Ishikawa (cell line): ENCODE measurements around the gene KDM5A.

ENCODE experiments used
- CEBPB ChIP-seq: IDR thresholded peaks from 2 replicates; pipeline ENCODE4 v1.6.1; 2012
- CREB1 ChIP-seq: IDR thresholded peaks from 2 replicates; pipeline ENCODE4 v1.6.1; 2012; ENCODE audit warnings: low read depth
- EGR1 ChIP-seq: IDR thresholded peaks from 2 replicates; pipeline ENCODE4 v1.6.1; 2012
- EP300 ChIP-seq: IDR thresholded peaks from 2 replicates; pipeline ENCODE4 v1.6.1; 2012; ENCODE audit warnings: borderline replicate concordance
- FOXM1 ChIP-seq: IDR thresholded peaks from 2 replicates; pipeline ENCODE4 v1.6.1; 2012; ENCODE audit warnings: low read depth, borderline replicate concordance
- NFIC ChIP-seq: IDR thresholded peaks from 2 replicates; pipeline ENCODE4 v1.6.1; 2012
- RAD21 ChIP-seq: IDR thresholded peaks from 2 replicates; pipeline ENCODE4 v1.6.1; 2012; ENCODE audit warnings: low read depth
- TAF1 ChIP-seq: IDR thresholded peaks from 2 replicates; pipeline ENCODE4 v1.6.1; 2012; ENCODE audit warnings: low read depth, mild to moderate bottlenecking
- TCF12 ChIP-seq: IDR thresholded peaks from 2 replicates; pipeline ENCODE4 v1.6.1; 2012; ENCODE audit warnings: low read depth
- TEAD4 ChIP-seq: IDR thresholded peaks from 2 replicates; pipeline ENCODE4 v1.6.1; 2012
- YY1 ChIP-seq: IDR thresholded peaks from 2 replicates; pipeline ENCODE4 v1.6.1; 2012; ENCODE audit warnings: low read depth
- ZBTB7A ChIP-seq: IDR thresholded peaks from 2 replicates; pipeline ENCODE4 v1.6.1; 2012; ENCODE audit warnings: low read depth
- TF ChIP-seq, protein P1 (sequence below): IDR thresholded peaks from 2 replicates; pipeline ENCODE4 v1.6.1; 2012
- TF ChIP-seq, protein P2 (sequence below): IDR thresholded peaks from 2 replicates; pipeline ENCODE4 v1.6.1; 2012
- TF ChIP-seq, protein P3 (sequence below): IDR thresholded peaks from 2 replicates; pipeline ENCODE4 v1.6.1; 2012; ENCODE audit warnings: low read depth, mild to moderate bottlenecking

KDM5A gene

DNA sequence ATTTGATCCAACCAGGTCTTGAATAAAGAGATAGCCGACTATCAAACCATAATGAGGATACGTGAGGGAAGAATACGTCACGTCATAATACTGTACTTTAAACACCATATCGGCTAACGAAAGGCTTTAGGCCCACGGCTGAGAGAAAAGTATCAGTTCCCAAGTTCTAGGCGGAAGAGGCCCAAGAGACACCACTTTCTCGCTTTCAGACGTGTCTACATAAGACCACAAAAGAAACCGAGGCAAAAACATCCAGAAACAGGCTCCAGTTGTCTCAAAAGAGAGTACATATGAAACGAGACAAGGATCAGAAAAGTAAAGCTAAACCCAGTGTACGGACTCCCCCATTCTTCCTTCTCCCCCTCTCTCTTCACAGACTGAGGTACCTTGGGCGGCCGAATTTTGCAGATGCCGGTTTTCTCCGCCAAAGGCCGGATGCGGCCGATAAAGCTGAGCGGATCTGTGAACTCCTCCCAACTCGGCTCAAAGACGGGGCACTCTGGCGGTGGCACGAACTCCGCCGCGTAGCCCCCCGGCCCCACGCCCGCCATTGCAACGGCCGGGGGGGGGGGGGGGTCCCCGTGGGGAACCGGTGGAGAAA, 479 bp downstream of the KDM5A start:
- TF ChIP-seq, protein P1, sequence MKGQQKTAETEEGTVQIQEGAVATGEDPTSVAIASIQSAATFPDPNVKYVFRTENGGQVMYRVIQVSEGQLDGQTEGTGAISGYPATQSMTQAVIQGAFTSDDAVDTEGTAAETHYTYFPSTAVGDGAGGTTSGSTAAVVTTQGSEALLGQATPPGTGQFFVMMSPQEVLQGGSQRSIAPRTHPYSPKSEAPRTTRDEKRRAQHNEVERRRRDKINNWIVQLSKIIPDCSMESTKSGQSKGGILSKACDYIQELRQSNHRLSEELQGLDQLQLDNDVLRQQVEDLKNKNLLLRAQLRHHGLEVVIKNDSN, result no peak
- 0 out of 2 replicates have a peak, but pooled peaks have one; percentile 34 for TF ChIP-seq YY1
- TF ChIP-seq ZBTB7A, result 0 out of 2 replicates have a peak, but pooled peaks have one; percentile 18

DNA sequence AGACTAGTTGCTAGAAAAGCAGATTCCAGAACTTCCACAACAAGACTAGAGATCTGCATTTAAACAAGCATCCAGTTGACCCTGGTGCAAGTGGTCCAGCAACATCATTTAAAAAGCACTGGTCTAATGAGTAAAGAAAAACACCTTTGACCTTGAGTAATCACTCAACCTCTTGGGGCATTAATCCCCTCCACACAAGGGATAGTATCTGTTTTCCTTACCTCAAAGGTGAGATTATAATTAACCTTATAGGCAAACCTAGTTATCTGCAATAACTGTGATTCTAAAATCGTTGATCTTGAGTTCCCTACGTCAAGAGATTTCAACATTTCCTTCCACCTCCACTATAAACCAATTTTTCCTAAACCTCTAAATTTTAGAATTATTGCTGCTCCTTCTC, 1.1 kb downstream of the KDM5A start:
- 0 out of 2 replicates have a peak, but pooled peaks have one; percentile 18 for TF ChIP-seq FOXM1
- TF ChIP-seq NFIC, result no peak
- no peak for TF ChIP-seq YY1
- TF ChIP-seq TEAD4, result no peak
- TF ChIP-seq, protein P1, result no peak
- TF ChIP-seq RAD21, result no peak

DNA sequence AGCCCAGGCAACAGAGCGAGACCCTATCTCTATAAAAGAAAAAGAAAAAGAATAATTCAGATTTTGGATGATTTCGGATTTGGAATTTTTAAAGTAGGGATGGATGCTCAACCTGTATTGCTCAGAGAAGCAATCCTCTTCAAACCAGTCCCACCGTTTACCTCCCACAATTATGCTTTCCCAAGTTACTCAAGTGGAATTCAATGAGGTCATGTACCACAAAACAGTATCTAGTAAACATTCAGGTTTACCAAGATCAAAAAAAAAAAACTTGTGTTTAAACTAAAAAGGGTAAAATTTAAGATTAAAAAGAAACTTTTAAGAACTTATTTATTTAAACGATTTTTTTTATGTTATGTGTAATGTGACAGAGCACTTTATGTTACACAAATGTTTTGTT, 2.5 kb downstream of the KDM5A start:
- TF ChIP-seq, protein P2, sequence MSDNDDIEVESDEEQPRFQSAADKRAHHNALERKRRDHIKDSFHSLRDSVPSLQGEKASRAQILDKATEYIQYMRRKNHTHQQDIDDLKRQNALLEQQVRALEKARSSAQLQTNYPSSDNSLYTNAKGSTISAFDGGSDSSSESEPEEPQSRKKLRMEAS, result no peak
- no peak for TF ChIP-seq EP300
- TF ChIP-seq, protein P3, sequence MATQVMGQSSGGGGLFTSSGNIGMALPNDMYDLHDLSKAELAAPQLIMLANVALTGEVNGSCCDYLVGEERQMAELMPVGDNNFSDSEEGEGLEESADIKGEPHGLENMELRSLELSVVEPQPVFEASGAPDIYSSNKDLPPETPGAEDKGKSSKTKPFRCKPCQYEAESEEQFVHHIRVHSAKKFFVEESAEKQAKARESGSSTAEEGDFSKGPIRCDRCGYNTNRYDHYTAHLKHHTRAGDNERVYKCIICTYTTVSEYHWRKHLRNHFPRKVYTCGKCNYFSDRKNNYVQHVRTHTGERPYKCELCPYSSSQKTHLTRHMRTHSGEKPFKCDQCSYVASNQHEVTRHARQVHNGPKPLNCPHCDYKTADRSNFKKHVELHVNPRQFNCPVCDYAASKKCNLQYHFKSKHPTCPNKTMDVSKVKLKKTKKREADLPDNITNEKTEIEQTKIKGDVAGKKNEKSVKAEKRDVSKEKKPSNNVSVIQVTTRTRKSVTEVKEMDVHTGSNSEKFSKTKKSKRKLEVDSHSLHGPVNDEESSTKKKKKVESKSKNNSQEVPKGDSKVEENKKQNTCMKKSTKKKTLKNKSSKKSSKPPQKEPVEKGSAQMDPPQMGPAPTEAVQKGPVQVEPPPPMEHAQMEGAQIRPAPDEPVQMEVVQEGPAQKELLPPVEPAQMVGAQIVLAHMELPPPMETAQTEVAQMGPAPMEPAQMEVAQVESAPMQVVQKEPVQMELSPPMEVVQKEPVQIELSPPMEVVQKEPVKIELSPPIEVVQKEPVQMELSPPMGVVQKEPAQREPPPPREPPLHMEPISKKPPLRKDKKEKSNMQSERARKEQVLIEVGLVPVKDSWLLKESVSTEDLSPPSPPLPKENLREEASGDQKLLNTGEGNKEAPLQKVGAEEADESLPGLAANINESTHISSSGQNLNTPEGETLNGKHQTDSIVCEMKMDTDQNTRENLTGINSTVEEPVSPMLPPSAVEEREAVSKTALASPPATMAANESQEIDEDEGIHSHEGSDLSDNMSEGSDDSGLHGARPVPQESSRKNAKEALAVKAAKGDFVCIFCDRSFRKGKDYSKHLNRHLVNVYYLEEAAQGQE, result no peak
- no peak for TF ChIP-seq EGR1
- TF ChIP-seq, protein P1, result no peak
- TF ChIP-seq FOXM1, result no peak
- no peak for TF ChIP-seq ZBTB7A
- no peak for TF ChIP-seq CREB1
- TF ChIP-seq YY1, result no peak
- no peak for TF ChIP-seq TEAD4

DNA sequence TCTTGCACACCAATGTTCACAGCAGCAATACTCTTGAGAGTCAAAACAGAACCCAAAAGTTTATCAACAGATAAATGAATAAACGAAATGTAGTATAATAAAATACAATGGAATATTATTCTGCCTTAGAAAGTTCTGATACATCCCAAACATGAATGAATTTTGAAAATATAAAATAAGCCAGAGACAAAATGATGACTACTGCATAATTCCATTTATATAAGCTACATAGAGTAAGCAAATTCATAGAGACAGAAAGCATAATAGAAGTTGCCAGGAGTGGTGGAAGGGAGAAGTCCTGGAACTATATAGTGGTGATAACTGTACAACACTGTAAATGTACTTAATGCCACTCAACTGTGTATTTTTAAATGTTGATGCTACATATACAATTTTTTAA, 21.1 kb downstream of the KDM5A start:
- TF ChIP-seq YY1 (no peak), ZBTB7A (no peak), RAD21 (no peak), EP300 (no peak), EGR1 (no peak), TEAD4 (no peak), CEBPB (no peak), TCF12 (no peak), NFIC (no peak), FOXM1 (no peak), CREB1 (no peak), TAF1 (no peak)
- TF ChIP-seq, protein P3, result no peak
- TF ChIP-seq, protein P2, result no peak
- TF ChIP-seq, protein P1, result no peak

DNA sequence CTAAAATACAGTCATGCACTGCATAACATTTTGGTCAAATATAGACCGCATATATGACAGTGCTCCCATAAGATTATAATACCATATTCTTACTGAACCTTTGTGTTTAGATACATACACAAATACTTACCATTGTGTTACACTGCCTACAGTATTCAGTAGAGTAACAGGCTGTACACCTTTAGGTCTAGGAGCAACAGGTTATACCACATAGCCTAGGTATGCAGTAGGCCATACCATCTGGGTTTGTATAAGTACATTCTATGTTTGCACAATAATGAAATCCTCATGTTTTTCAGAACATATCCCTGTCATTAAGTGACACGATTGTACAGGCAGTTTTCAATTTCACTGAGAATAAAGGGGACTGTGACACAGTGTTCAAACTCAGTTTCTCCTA, 22.3 kb downstream of the KDM5A start:
- TF ChIP-seq EP300 (no peak), TCF12 (no peak)
- TF ChIP-seq, protein P3, result no peak
- TF ChIP-seq, protein P1, result no peak
